GM23338 (cell line): ENCODE results near the gene KRTAP5-2. TPM values are rescaled to one million over a fixed set of nuclear protein-coding genes. Genes with fewer than 3 reads are reported as not detected.

ENCODE experiments used
- ATAC-seq: fragments of 200-7000 bp; cut with Tn5 transposase; 3 replicates; pipeline ENCODE4 v1.9.1; 2020
- DNase-seq: peaks from one replicate; pipeline ENCODE4 v3.0.0-alpha.2; 2015; ENCODE audit warnings: low spot score
- H2AFZ ChIP-seq: fragments of 200-600 bp; sonication (generic); 2 replicates; pipeline ENCODE4 v1.8.0; 2016; ENCODE audit warnings: antibody characterized with exemption, mild to moderate bottlenecking, moderate library complexity
- H3F3A ChIP-seq: fragments of 200-600 bp; sonication (generic); replicated peaks from 2 replicates; pipeline ENCODE4 v1.8.0; 2017; ENCODE audit warnings: antibody characterized with exemption, mixed run types, low read depth
- H3K27ac ChIP-seq: fragments of 200-600 bp; sonication (generic); 2 replicates; pipeline ENCODE4 v1.6.1; 2016; ENCODE audit warnings: low read depth
- H3K27me3 ChIP-seq: fragments of 200-600 bp; sonication (generic); 2 replicates; pipeline ENCODE4 v1.8.0; 2016; ENCODE audit warnings: mild to moderate bottlenecking, mixed run types, moderate library complexity; ENCODE audit not compliant: insufficient read depth
- H3K36me3 ChIP-seq: fragments of 200-600 bp; sonication (generic); 2 replicates; pipeline ENCODE4 v1.8.0; 2016; ENCODE audit warnings: mild to moderate bottlenecking; ENCODE audit not compliant: insufficient read depth
- H3K4me1 ChIP-seq: fragments of 200-600 bp; sonication (generic); 2 replicates; pipeline ENCODE4 v1.8.0; 2016; ENCODE audit warnings: mild to moderate bottlenecking, moderate library complexity; ENCODE audit not compliant: insufficient read depth
- H3K4me2 ChIP-seq: fragments of 200-600 bp; sonication (generic); 2 replicates; pipeline ENCODE4 v1.7.1; 2017; ENCODE audit warnings: mixed run types
- H3K4me3 ChIP-seq: fragments of 200-600 bp; sonication (generic); 2 replicates; pipeline ENCODE4 v1.6.1; 2016; ENCODE audit warnings: mixed run types
- H3K79me2 ChIP-seq: fragments of 200-600 bp; sonication (generic); replicated peaks from 2 replicates; pipeline ENCODE4 v1.8.0; 2017; ENCODE audit warnings: mild to moderate bottlenecking; ENCODE audit not compliant: insufficient read depth
- H3K9me2 ChIP-seq: fragments of 200-600 bp; sonication (generic); 2 replicates; pipeline ENCODE4 v1.8.0; 2017; ENCODE audit not compliant: insufficient read depth
- H4K20me1 ChIP-seq: fragments of 200-600 bp; sonication (generic); replicated peaks from 2 replicates; pipeline ENCODE4 v1.8.0; 2017; ENCODE audit warnings: mild to moderate bottlenecking; ENCODE audit not compliant: insufficient read depth
- H3K27ac Mint-ChIP-seq: 2 replicates; pipeline ENCODE4 v1.8.0; 2020; ENCODE audit warnings: inconsistent platforms, mild to moderate bottlenecking, moderate library complexity, mixed read lengths
- H3K27me3 Mint-ChIP-seq: 3 replicates; pipeline ENCODE4 v1.8.0; 2022; ENCODE audit warnings: low read depth, mild to moderate bottlenecking, moderate library complexity, mixed read lengths, inconsistent platforms; ENCODE audit not compliant: insufficient read depth, poor library complexity
- H3K36me3 Mint-ChIP-seq: 3 replicates; pipeline ENCODE4 v1.8.0; 2021; ENCODE audit warnings: low read depth, mild to moderate bottlenecking, inconsistent platforms, moderate library complexity, mixed read lengths
- H3K4me1 Mint-ChIP-seq: 3 replicates; pipeline ENCODE4 v1.8.0; 2020; ENCODE audit warnings: mild to moderate bottlenecking, inconsistent platforms, mixed read lengths
- H3K4me3 Mint-ChIP-seq: 3 replicates; pipeline ENCODE4 v1.8.0; 2021; ENCODE audit warnings: moderate library complexity, mild to moderate bottlenecking, inconsistent platforms, mixed read lengths
- H3K9me3 Mint-ChIP-seq: 3 replicates; pipeline ENCODE4 v1.8.0; 2020; ENCODE audit warnings: moderate library complexity, mild to moderate bottlenecking, inconsistent platforms, mixed read lengths
- CREB1 ChIP-seq: fragments of 250-450 bp; sonication (Bioruptor Pico); IDR thresholded peaks from 2 replicates; pipeline ENCODE4 v1.5.0; 2020; ENCODE audit warnings: low read depth, mild to moderate bottlenecking, moderate library complexity
- CTCF ChIP-seq, 2 experiments: fragments of 200-600 bp in 1 of 2; sonication (generic) in 1 of 2; conservative IDR thresholded peaks; 2 replicates each; pipeline versions ENCODE4 v1.5.1 to v1.6.1; 2016 to 2017; ENCODE audit warnings: antibody characterized with exemption in 2 of 2, low read depth in 2 of 2, mild to moderate bottlenecking in 2 of 2, moderate library complexity in 1 of 2
- ETS1 ChIP-seq: IDR thresholded peaks from 2 replicates; pipeline ENCODE4 v1.6.1; 2016; ENCODE audit warnings: antibody characterized with exemption
- EZH2 ChIP-seq: fragments of 200-600 bp; sonication (generic); IDR thresholded peaks from one replicate; pipeline ENCODE4 v1.8.0; 2017; ENCODE audit warnings: antibody characterized with exemption, mild to moderate bottlenecking, low read depth; ENCODE audit not compliant: unreplicated experiment
- EZH2phosphoT487 ChIP-seq: fragments of 200-600 bp; sonication (generic); IDR thresholded peaks from one replicate; pipeline ENCODE4 v1.8.1; 2018; ENCODE audit warnings: antibody characterized with exemption; ENCODE audit not compliant: unreplicated experiment
- JUNB ChIP-seq: IDR thresholded peaks from one replicate; pipeline ENCODE4 v1.6.1; 2016; ENCODE audit warnings: antibody characterized with exemption; ENCODE audit not compliant: unreplicated experiment
- NANOG ChIP-seq: IDR thresholded peaks from 2 replicates; pipeline ENCODE4 v1.6.1; 2016; ENCODE audit warnings: antibody characterized with exemption, borderline replicate concordance
- POLR2AphosphoS5 ChIP-seq: IDR thresholded peaks from 2 replicates; pipeline ENCODE4 v1.6.1; 2016; ENCODE audit warnings: antibody characterized with exemption, low read depth
- REST ChIP-seq: IDR thresholded peaks from one replicate; pipeline ENCODE4 v1.6.1; 2018; ENCODE audit warnings: antibody characterized with exemption; ENCODE audit not compliant: unreplicated experiment
- STAT1 ChIP-seq: IDR thresholded peaks from one replicate; pipeline ENCODE4 v1.6.1; 2016; ENCODE audit warnings: antibody characterized with exemption; ENCODE audit not compliant: unreplicated experiment
- ZNF114 ChIP-seq: fragments of 250-450 bp; sonication (Bioruptor Pico); IDR thresholded peaks from 2 replicates; pipeline ENCODE4 v1.5.0; 2020; ENCODE audit warnings: mild to moderate bottlenecking, moderate library complexity
- ZNF331 ChIP-seq: fragments of 250-450 bp; sonication (Bioruptor Pico); IDR thresholded peaks from 2 replicates; pipeline ENCODE4 v1.5.0; 2020; ENCODE audit warnings: low read depth, mild to moderate bottlenecking, moderate library complexity
- ZNF462 ChIP-seq: fragments of 250-450 bp; sonication (Bioruptor Pico); IDR thresholded peaks from 2 replicates; pipeline ENCODE4 v1.5.0; 2020; ENCODE audit warnings: mild to moderate bottlenecking, moderate library complexity
- polyA plus RNA-seq: library from polyadenylated mRNA; unstranded; fragments of >200 nt; fragmentation: Nextera tagmentation; extraction: Ambion mirVana; gene quantifications from 2 replicates; pipeline ENCODE4 v1.2.1, GENCODE V29; 2016
- total RNA-seq: library from RNA; depleted of rRNA; stranded (reverse); fragments of >200 nt; shearing (Covaris generic); gene quantifications from 2 replicates; pipeline ENCODE4 v1.2.3, GENCODE V29; 2014

KRTAP5-2 gene
- total and polyA plus RNA-seq, 2 experiments from 2014 or later = not detected

- Histone ChIP-seq H3F3A (no peaks in the 10 kb centered on the region), H3K4me2 (no peak overlapping the region), H3K36me3 (no peaks in the 10 kb centered on the region), H3K4me3 (no peak overlapping the region), H4K20me1 (no peaks in the 10 kb centered on the region), H3K27me3 (peaks cover 10% of the 10 kb centered on the region), H3K4me1 (peaks cover 25% of the 10 kb centered on the region), H3K27ac (no peak overlapping the region), H2AFZ (no peak overlapping the region), H3K79me2 (no peaks in the 10 kb centered on the region), H3K9me2 (no peaks in the 10 kb centered on the region)
- ATAC-seq (no peak), DNase-seq (no peak)
- H3K27me3 Mint-ChIP-seq = peaks cover 31% of the 10 kb centered on the region
- TF ChIP-seq EZH2 (no peak), POLR2AphosphoS5 (no peak), EZH2phosphoT487 (no peak), REST (no peak), CREB1 (CRISPR knock-in tag) (no peak), JUNB (no peak), STAT1 (no peak), ETS1 (no peak), ZNF114 (CRISPR knock-in tag) (no peak), ZNF462 (CRISPR knock-in tag) (no peak), CTCF (conservative IDR thresholded peaks at IDR 0.05; ENCODE audit: low read depth in 2 of 2) (no peak), ZNF331 (no peak), NANOG (no peak)
- H3K9me3 Mint-ChIP-seq = no peaks in the 10 kb centered on the region
- H3K36me3 Mint-ChIP-seq = no peaks in the 10 kb centered on the region
- no peak overlapping the region for H3K4me3 Mint-ChIP-seq
- H3K27ac Mint-ChIP-seq = no peak overlapping the region
- peaks cover 20% of the 10 kb centered on the region; the same call in 2 of the 3 replicates for H3K4me1 Mint-ChIP-seq
Measured at GRCh38 chr11:1562469-1563148, 35.5 kb downstream of the KRTAP5-2 start.
